NCI-H2107 treated with DMSO at 0.1 percent for 48 hours (cell line): ENCODE measurements around the gene TAF15.

Experiments
- DNase-seq: peaks from one replicate; lab custom pipeline; 2025; ENCODE audit not compliant: unreplicated experiment; lab: John Stamatoyannopoulos, UW

The TAF15 gene

GRCh38 chr17:35786941-35787432 is 22.3 kb upstream of the TAF15 start:
- no peak for DNase-seq

- DNase-seq, result no peak
Observed at GRCh38 chr17:35788477-35789368, 20.6 kb upstream of the TAF15 start.

GRCh38 chr17:35790841-35791240 is 18.4 kb upstream of the TAF15 start:
- no peak for DNase-seq

GRCh38 chr17:35791681-35792350 is 17.5 kb upstream of the TAF15 start:
- DNase-seq, result no peak

- no peak for DNase-seq
Observed at GRCh38 chr17:35793257-35793656, 16.0 kb upstream of the TAF15 start.

- DNase-seq, result peak; percentile 14
Observed at GRCh38 chr17:35795007-35795870, 14.0 kb upstream of the TAF15 start, which contains the start of gene MMP28. MMP28 (minus strand) TSS chr17:35795641; CDS start chr17:35795377, 264 bp downstream.

- DNase-seq, result no peak
Observed at GRCh38 chr17:35795871-35796265, 13.4 kb upstream of the TAF15 start.

- no peak for DNase-seq
Observed at GRCh38 chr17:35796942-35797341, 12.3 kb upstream of the TAF15 start.

GRCh38 chr17:35797370-35797769 is 11.9 kb upstream of the TAF15 start:
- DNase-seq, result no peak

- no peak for DNase-seq
Observed at GRCh38 chr17:35797918-35798317, 11.4 kb upstream of the TAF15 start.

GRCh38 chr17:35799942-35800341 is 9.3 kb upstream of the TAF15 start:
- DNase-seq, result no peak

- DNase-seq, result peak; percentile 73
Observed at GRCh38 chr17:35801583-35802224, 7.6 kb upstream of the TAF15 start.

- peak; percentile 72 for DNase-seq
Observed at GRCh38 chr17:35804658-35805192, 4.6 kb upstream of the TAF15 start.

- no peak for DNase-seq
Observed at GRCh38 chr17:35807371-35808144, 1.7 kb upstream of the TAF15 start.

- no peak for DNase-seq
Observed at GRCh38 chr17:35808240-35808961, 883 bp upstream of the TAF15 start.

- no peak for DNase-seq
Observed at GRCh38 chr17:35809855-35810461, 674 bp downstream of the TAF15 start.

GRCh38 chr17:35811759-35812158 is 2.5 kb downstream of the TAF15 start:
- DNase-seq, result no peak

- no peak for DNase-seq
Observed at GRCh38 chr17:35812456-35812855, 3.2 kb downstream of the TAF15 start.
